GM06990 (cell line): ENCODE measurements around the gene PMPCA.

Experiments used
- DNase-seq: peaks from one replicate; pipeline ENCODE4 v3.0.0-alpha.2; 2011; ENCODE audit not compliant: insufficient read length; ENCODE audit errors: extremely low read depth
- H3K27me3 ChIP-seq: replicated peaks from 2 replicates; pipeline ENCODE4 v1.6.0; 2011; ENCODE audit warnings: low read length; ENCODE audit not compliant: control insufficient read depth, insufficient read depth
- H3K36me3 ChIP-seq: 2 replicates; pipeline ENCODE4 v1.5.1; 2011; ENCODE audit warnings: low read length; ENCODE audit not compliant: control insufficient read depth, insufficient read depth
- H3K4me3 ChIP-seq: replicated peaks from 2 replicates; pipeline ENCODE4 v1.5.1; 2011; ENCODE audit warnings: low read depth, mild to moderate bottlenecking, control low read depth, low read length
- CTCF ChIP-seq: IDR thresholded peaks from 2 replicates; pipeline ENCODE4 v1.5.1; 2011; ENCODE audit warnings: low read length, control low read depth, mild to moderate bottlenecking, inconsistent platforms; ENCODE audit not compliant: insufficient read depth, poor library complexity, severe bottlenecking

The PMPCA gene

GRCh38 chr9:136460772-136461325 lies 50.4 kb downstream of the PMPCA start:
- no peak overlapping the region for H3K4me3 ChIP-seq
- DNase-seq = no peak
- H3K27me3 ChIP-seq = no peaks in the 10 kb centered on the region
- no peak for TF ChIP-seq CTCF
- peaks cover 55% of the 10 kb centered on the region for H3K36me3 ChIP-seq

- peaks cover 53% of the 10 kb centered on the region for H3K36me3 ChIP-seq
- H3K4me3 ChIP-seq = no peak overlapping the region
- no peak for TF ChIP-seq CTCF
Measured at GRCh38 chr9:136462664-136463063, 52.2 kb downstream of the PMPCA start.

GRCh38 chr9:136463578-136463977 lies 53.1 kb downstream of the PMPCA start:
- Histone ChIP-seq H3K4me3 (no peak overlapping the region), H3K27me3 (no peaks in the 10 kb centered on the region), H3K36me3 (peaks cover 54% of the 10 kb centered on the region)
- no peak for TF ChIP-seq CTCF
- no peak for DNase-seq

More at GRCh38 chr9:136462664-136463063, 52.2 kb downstream of the PMPCA start:
- DNase-seq = no peak
- H3K27me3 ChIP-seq = no peaks in the 10 kb centered on the region

- no peak overlapping the region for H3K4me3 ChIP-seq
- H3K27me3 ChIP-seq = no peaks in the 10 kb centered on the region
- TF ChIP-seq CTCF = no peak
- H3K36me3 ChIP-seq = peaks cover 53% of the 10 kb centered on the region
- no peak for DNase-seq
Measured at GRCh38 chr9:136464241-136464640, 53.8 kb downstream of the PMPCA start.

- Histone ChIP-seq H3K4me3 (no peak overlapping the region), H3K27me3 (no peaks in the 10 kb centered on the region), H3K36me3 (peaks cover 55% of the 10 kb centered on the region)
- no peak for TF ChIP-seq CTCF
- DNase-seq = no peak
Measured at GRCh38 chr9:136465500-136466154, 55.2 kb downstream of the PMPCA start.
